Measurements from ENCODE around the gene IP6K3.

GRCh38 chr6:33704215-33705066 lies 42.3 kb downstream of the IP6K3 start:
- TF ChIP-seq POLR2A (IDR thresholded peaks at IDR 0.05) (no peak), CTCF (IDR thresholded peaks at IDR 0.05) (no peak), POLR2AphosphoS5 (IDR thresholded peaks at IDR 0.05) (no peak)
